ENCODE results near the gene BCL2L15. TPM values are rescaled to one million over a fixed set of nuclear protein-coding genes. Genes with fewer than 3 reads are reported as not detected.

Gene BCL2L15
- total RNA-seq, 2 donors from 2014 or later, result 116 to 191 TPM

DNA sequence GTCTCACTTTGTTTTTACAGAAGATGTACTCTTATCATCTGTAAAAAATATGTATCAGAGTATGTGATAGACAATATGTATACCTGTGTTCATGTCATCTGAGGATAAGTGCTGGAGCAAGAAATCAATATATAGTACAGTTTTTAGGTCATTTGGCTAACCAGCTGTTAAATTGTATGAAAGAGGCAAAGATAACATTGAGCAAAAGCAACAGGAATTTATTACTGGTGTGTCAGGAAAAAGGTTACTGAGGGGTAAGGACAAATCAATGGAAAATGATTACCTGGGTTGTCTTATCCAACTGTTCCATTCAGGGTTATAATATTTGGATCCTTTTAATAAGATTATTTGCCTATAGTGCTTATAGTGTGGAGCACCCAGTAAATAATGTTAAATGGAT is 46.6 kb upstream of the BCL2L15 start:
- H3K36me3 ChIP-seq, result no peaks in the 10 kb centered on the region
- intact Hi-C loops (cut with DNase I), result no loop called here
- no peaks in the 10 kb centered on the region for H3K9me3 ChIP-seq
- TF ChIP-seq, protein P1, sequence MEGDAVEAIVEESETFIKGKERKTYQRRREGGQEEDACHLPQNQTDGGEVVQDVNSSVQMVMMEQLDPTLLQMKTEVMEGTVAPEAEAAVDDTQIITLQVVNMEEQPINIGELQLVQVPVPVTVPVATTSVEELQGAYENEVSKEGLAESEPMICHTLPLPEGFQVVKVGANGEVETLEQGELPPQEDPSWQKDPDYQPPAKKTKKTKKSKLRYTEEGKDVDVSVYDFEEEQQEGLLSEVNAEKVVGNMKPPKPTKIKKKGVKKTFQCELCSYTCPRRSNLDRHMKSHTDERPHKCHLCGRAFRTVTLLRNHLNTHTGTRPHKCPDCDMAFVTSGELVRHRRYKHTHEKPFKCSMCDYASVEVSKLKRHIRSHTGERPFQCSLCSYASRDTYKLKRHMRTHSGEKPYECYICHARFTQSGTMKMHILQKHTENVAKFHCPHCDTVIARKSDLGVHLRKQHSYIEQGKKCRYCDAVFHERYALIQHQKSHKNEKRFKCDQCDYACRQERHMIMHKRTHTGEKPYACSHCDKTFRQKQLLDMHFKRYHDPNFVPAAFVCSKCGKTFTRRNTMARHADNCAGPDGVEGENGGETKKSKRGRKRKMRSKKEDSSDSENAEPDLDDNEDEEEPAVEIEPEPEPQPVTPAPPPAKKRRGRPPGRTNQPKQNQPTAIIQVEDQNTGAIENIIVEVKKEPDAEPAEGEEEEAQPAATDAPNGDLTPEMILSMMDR (IDR thresholded peaks at IDR 0.05), result no peak
- H3K4me1 ChIP-seq, result peaks cover 7% of the 10 kb centered on the region
- no peaks in the 10 kb centered on the region for H3K27me3 ChIP-seq
- no peak overlapping the region for H3K4me3 ChIP-seq
- no peak overlapping the region for H3K27ac ChIP-seq
- H3K9ac ChIP-seq (ENCODE audit: low read depth in 2 of 2, low read length in 2 of 2), result no peak overlapping the region
- DNase-seq, result no peak

DNA sequence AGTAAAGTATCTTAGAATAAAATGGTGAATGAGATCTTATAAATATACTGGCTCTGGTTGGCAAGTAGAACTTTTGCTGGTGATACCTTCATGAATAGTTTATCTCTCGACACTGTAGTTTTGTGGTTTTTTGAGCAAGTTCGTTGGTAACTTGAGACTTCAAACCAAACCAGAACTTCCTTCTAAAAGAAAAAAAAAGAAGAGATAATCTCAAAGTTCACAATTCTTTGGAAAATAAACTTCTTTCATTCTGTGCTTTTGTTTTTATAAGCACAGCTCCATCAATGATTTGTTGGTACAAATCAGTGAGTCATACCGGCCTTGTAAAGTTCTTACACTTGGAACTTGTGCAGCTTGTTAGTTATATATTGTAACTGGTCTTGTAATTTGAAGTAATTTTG is 44.1 kb upstream of the BCL2L15 start:
- Histone ChIP-seq H3K27me3 (no peaks in the 10 kb centered on the region), H3K27ac (peak overlapping the region; percentile 96)
- DNase-seq, result no peak

GRCh38 chr1:113930499-113931161 is 43.2 kb upstream of the BCL2L15 start:
- Histone ChIP-seq H3K4me3 (peak overlapping the region; percentile 86), H3K27ac (peak overlapping the region; percentile 96), H3K9me3 (no peaks in the 10 kb centered on the region), H3K36me3 (no peaks in the 10 kb centered on the region), H3K9ac (ENCODE audit: low read depth in 2 of 2, low read length in 2 of 2) (peak overlapping the region; percentile 85 to 98), H3K27me3 (no peaks in the 10 kb centered on the region), H3K4me1 (peaks cover 3% of the 10 kb centered on the region)
- intact Hi-C loops (cut with DNase I), result no loop called here
- DNase-seq, result peak; percentile 59
- TF ChIP-seq, protein P1 (IDR thresholded peaks at IDR 0.05), result no peak

More for the DNA sequence above, 44.1 kb upstream of the BCL2L15 start:
- Histone ChIP-seq H3K36me3 (no peaks in the 10 kb centered on the region), H3K4me1 (peaks cover 7% of the 10 kb centered on the region), H3K9me3 (no peaks in the 10 kb centered on the region), H3K9ac (ENCODE audit: low read depth in 2 of 2, low read length in 2 of 2) (peak overlapping the region in 1 of 2 donors; percentile 22), H3K4me3 (no peak overlapping the region)
- TF ChIP-seq, protein P1 (IDR thresholded peaks at IDR 0.05), result no peak
- intact Hi-C loops (cut with DNase I), result no loop called here

DNA sequence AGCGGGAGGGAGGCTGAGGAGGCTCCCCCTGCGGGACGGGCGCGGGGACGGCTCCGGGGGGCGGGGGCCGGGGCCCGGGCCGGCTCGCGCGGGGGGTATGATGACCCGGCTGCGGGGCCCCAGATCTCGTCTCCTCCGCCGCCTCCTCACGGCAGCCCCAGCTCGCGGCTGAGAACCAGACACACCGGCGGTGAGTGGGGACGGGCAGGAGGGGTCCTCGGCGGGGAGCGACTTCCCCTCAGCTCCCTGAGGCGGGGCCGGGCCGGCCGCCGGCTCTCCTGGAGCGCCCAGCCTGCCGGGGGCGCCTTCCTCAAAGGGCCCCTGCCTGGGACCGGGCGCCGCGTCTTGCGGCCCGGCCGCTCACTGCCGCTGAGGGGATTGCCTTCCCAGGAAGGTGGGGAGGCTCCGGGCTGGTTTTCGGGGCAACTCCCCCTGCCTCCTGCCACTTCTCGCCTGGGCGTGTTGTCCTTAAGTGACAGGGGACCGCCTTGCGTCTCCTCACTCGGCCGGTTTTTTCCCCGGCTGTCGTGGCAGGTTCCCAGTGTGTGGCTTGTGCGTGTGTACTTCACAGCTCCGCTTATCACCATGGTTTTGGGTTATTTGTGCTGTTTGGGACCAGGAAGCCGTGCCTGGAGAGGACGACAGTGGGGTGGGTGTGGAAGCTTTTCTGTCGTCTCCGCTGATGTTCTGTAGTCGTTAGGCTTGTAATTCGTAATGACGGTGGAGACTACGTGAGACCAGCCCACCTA is 42.5 kb upstream of the BCL2L15 start:
- DNase-seq, result peak; percentile 68
- Histone ChIP-seq H3K27me3 (no peaks in the 10 kb centered on the region), H3K9me3 (no peaks in the 10 kb centered on the region), H3K9ac (ENCODE audit: low read depth in 2 of 2, low read length in 2 of 2) (peak overlapping the region; percentile 85 to 98), H3K4me1 (peaks cover 3% of the 10 kb centered on the region), H3K4me3 (peak overlapping the region; percentile 86), H3K27ac (peak overlapping the region; percentile 96), H3K36me3 (no peaks in the 10 kb centered on the region)
- TF ChIP-seq, protein P1 (IDR thresholded peaks at IDR 0.05), result no peak
- intact Hi-C loops (cut with DNase I), result loop anchor here (2.0 kb wide), 1 partner anchor 25 kb away; the partner anchor contains the start of genes AP4B1 and DCLRE1B

GRCh38 chr1:113928941-113929749 is 41.8 kb upstream of the BCL2L15 start, which contains the start of gene HIPK1:
HIPK1 (plus strand) TSS chr1:113929324.
- H3K9me3 ChIP-seq, result no peaks in the 10 kb centered on the region
- no peaks in the 10 kb centered on the region for H3K27me3 ChIP-seq
- intact Hi-C loops (cut with DNase I), result loop anchor here (2.0 kb wide), 1 partner anchor 24 kb away; the partner anchor contains the start of genes AP4B1 and DCLRE1B
- TF ChIP-seq, protein P1 (IDR thresholded peaks at IDR 0.05), result no peak
- peak within 1 kb of the TSS; percentile 86 for H3K4me3 ChIP-seq
- peak within 1 kb of the TSS; percentile 87 to 100 for H3K9ac ChIP-seq (ENCODE audit: low read depth in 2 of 2, low read length in 2 of 2)
- H3K4me1 ChIP-seq, result peaks cover under 1% of the 10 kb centered on the region
- H3K27ac ChIP-seq, result peak within 1 kb of the TSS; percentile 96
- DNase-seq, result peak; percentile 95
- no peaks in the 10 kb centered on the region for H3K36me3 ChIP-seq

All from colonic mucosa (tissue), 4 donors.